GM20431 (cell line): ENCODE measurements around the gene MMEL1.
"Not testable (repeated sequence)": the region's sequence is repeated elsewhere in the genome, so short reads cannot be mapped to it uniquely, and the experiment has no call there.

ENCODE experiments used
- in situ Hi-C: fragments of 300-500 bp; cut with MseI, MboI; formaldehyde crosslinking; loops from one replicate; pipeline ENCODE4 v1.15.0; 2020; ENCODE audit warnings: low sequenced_read_pairs; ENCODE audit not compliant: unreplicated experiment

MMEL1 gene

GRCh38 chr1:2629627-2630497 lies 3.0 kb downstream of the MMEL1 start:
- in situ Hi-C loops = no loop called here

GRCh38 chr1:2628933-2629626 lies 3.7 kb downstream of the MMEL1 start:
- in situ Hi-C loops = no loop called here

GRCh38 chr1:2628191-2628932 lies 4.5 kb downstream of the MMEL1 start:
- in situ Hi-C loops = no loop called here

- in situ Hi-C loops = no loop called here
Measured at GRCh38 chr1:2627746-2628145, 5.1 kb downstream of the MMEL1 start.

- in situ Hi-C loops = not testable (repeated sequence)
Measured at GRCh38 chr1:2625748-2626147, 7.1 kb downstream of the MMEL1 start.

GRCh38 chr1:2625311-2625710 lies 7.5 kb downstream of the MMEL1 start:
- in situ Hi-C loops = no loop called here

- in situ Hi-C loops = no loop called here
Measured at GRCh38 chr1:2624735-2625300, 8.0 kb downstream of the MMEL1 start.

GRCh38 chr1:2623571-2624337 lies 9.1 kb downstream of the MMEL1 start:
- in situ Hi-C loops = no loop called here

DNA sequence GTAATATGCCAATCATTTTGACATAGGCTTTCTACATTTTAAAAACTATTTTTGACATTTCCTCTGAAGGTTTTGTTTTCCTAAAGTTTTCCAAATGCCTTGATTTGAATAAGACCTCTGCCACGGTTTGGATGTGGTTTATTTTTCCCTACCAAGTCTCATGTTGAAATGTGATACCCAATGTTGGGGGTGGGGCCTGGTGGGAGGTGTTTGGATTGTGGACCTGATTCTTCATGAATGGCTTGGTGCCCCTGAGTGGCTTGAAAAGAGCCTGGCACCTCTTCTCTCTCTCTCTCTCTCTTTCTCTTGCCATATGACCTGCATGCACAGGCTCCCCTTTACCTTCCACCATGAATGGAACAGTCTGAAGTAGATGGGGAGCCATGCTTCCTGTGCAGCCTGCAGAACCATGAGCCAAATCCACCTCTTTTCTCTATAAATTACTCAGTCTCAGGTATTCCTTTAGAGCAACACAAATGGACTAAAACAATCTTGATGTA lies 14.8 kb downstream of the MMEL1 start:
- in situ Hi-C loops = no loop called here

DNA sequence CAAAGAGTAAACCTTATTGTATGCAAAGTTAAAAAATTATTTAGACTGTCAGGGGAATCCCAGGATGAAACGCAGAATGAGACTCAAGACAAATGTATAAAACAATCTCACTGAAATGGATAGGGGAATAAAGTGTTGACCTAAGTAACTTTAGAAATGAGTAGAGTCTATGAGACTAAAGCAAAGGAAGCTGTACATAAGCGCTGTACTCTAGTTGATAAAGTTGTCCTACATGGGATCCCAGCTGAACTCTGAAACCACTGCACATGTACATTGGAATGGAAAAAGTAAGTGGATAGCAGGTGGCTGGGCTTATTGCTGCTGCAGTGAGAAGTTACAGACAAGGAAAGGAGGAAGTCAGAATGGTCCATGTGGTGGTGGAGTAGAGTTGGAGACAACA lies 18.7 kb downstream of the MMEL1 start:
- in situ Hi-C loops = no loop called here

DNA sequence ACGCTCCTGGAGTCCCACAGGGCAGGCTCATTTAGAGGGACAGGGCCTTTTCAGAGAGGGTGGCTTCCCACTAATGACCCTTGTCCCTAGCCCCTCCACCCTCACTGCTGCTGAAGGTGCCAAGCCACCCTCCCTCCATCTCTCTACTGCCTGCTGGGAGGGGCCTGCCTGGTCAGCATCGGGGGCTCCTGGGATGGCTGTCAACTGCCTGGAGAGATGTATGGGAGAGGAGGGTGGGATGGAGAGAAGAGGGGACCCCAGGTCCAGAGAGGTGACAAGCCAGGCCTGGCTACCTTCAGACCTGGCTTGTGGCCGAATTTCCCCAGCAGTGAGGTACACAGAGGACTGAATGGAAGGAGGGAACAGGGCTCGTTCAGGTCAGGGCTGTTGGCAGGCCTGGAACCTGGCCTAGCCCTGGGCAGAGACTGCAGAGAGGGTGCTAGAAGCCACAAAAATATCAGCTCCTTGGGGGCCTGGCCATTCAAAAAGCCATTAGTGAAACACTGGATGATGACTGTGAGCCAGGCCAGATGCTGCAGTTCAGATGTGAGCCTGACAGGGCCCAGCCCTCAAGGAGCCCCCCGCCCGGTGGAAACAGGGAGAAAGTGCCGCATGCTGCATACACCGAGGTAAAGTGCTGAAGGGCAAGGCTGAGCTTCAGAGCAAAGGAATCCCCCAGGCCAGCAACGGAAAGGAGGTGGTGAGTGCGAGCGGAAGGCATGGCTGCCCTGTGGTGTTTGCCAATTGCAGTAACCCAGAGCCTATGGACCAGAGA lies 20.0 kb downstream of the MMEL1 start:
- in situ Hi-C loops = no loop called here

DNA sequence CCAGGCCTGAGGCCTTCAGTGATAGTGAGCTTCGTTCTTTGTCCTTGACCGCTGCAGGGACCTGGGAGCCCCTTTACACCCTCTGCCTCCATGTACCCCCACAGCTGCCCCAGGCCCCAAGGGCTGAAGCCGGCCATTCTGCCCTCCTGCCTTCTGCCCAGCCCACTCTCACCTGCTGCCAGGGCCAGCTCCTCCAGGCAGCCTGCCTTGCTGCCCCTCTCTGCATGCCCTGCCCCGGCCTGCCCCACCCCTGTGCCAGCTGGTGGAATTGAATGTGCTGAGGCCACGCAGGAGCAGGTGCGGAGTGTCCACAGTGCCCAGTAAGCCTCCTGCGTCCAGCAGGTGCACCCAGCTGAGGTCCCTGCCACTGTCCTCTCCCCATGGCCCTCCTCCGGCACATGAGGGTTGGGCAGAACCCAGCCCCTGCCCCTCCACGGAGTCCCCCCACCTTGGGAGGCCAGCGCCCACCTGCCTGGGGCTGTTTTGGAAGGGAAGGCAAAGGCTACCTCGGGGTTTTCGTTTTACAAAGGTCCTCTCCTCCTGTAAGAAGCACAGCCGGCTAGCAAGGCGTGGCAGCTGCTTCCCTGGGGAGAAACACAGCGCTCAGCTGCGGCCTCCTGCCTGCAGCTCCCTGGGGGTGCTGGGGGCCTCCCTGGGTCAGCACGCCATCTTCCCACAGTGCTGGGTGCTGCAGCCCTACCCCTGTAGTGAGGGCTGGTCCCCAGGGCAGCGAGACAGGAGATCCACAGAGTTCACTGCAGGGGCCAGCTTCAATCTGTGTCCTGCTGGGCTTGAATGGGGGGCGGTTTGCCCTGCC lies 21.0 kb downstream of the MMEL1 start:
- in situ Hi-C loops = no loop called here

GRCh38 chr1:2611031-2611501 lies 21.8 kb downstream of the MMEL1 start:
- in situ Hi-C loops = no loop called here

DNA sequence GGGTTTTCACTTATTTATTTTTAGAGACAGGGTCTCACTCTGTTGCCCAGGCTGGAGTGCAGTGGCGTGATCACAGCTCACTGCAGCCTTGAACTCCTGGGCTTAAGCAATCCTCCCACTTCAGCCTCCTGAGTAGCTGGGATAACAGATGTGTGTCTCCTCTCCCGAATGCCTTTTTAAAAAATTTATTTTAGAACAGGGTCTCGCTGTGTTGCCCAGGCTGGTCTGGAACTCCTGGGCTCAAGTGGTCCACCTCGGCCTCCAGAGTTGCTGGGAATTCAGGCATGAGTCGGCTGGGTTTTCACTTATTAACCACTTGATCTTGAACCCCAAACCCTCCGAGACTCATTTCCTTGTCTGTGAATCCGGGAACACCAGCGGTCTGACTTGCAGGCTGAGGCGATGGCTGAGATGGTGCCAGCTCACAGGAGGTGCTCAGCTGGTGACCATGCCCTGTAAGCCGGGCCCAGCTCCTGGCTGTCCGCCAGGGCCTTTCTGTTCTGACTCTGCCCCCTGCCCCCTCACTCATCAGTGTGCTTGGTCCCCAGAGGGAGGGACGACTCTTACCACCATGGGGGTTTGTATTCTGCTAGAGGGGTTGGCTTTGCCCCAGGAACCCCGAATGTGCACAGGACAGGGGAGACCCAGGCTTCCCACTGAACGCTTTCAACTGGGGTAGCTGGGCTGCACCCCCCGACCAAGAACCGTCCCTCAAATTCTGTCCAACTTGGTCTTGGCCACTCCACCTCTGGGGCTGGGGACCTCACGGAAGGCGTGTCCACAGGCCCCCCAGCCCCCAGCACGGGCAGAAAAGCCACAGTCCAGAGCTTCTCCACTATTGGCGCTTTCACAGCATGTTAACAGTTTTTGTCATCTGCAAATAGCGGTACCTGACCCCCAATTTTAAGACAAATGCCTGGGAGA lies 22.5 kb downstream of the MMEL1 start:
- in situ Hi-C loops = no loop called here

DNA sequence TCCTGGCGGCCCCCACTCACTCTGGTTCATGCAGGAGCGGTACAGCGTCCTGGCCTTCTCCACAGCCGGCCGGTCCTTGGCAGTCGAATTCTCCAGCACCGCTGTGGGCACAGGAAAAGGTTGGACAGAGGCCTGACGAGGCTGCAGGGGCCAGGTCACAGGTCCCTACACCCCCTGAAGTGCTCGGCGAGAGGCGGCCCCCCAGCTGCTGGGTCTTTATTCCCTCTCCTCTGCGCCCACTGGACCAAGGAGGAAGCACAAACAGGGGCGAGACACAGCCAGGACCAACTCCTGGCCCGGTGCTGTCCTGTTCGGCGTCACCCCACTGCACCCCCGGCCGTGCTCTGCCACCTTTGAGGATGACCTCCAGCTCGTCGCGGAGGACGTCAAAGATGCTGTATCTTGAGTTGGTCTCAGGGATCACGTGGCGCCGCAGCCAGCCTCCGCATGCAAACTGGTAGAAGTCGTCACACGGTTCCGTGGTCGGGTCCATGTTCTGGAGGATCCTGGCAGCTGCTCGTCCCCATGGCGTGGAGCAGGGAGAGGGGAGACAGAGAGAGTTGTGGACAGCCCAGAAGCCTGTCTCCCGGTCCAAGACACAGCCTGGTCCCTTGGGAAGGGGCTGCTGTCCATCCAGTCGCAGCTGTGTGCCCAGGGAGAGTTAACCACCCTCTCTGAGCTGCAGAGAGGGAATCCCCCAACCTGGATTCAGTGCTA lies 23.3 kb downstream of the MMEL1 start:
- in situ Hi-C loops = no loop called here

DNA sequence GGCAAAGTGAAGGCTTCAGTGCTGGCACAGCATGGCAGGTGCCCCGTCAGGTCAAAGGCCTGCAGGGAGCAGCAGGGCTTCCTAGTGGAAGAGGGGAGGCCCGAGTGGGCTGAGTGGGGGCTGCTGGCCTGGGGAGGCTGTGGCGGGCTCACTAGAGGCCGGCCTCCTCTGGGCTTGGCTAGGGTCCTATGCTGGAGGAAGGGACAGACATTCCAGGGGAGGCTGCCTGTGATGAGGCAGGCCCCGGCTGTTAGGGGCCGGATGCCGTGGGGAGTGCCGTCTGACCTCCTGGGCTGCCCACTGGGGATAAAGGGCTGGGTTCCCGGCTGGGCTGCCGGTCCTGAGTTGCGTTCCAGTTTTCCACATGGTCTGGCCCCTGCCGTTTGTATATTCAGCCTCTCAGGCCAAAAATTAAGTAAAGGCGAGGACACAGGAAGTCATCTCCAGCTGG lies 25.1 kb downstream of the MMEL1 start:
- in situ Hi-C loops = no loop called here
